NCI-H1105 (cell line): ENCODE data around the gene UBE2L5.

ENCODE experiments used
- DNase-seq: peaks from one replicate; lab custom pipeline; 2025; lab: John Stamatoyannopoulos, UW

Gene UBE2L5

DNA sequence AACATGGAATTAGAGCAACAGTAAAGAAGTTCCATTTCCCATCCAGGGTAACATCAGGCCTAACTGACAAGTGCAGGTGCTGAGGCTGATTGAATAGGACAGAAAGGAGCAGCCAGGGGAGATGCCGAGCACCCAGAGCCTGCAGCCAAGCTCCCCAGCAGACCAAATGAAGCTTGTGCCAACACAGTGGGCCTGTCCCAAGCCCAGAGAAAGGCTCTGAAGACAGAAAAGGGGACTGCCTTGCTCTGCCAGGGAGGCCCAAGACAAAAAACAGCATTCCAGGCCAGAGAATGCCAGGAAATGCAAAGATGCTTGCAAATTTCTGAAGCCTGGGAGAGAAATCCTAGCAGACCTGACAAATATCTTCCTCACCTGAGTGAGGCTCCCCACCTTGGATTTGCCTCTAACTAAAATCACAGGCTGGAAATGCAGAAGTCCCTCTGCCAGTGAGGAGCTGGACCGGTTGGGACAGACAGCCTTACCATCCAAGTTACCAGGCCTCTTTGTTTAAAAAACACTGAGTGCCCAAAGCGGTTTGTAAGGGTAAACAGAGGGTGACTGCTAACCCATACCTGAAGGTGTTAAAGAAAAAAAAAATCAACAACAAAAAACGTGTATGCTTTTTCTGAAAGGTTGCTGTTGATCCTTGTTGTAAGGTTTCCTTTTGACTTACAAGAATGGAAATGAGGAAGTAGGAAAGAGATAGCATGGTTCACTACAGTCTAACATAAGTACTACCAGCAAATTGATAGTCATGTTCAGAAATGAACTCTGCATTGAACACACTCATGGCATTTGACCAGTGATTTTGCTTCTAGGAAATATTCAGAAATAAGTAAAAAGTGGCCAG is 55.3 kb downstream of the UBE2L5 start:
- DNase-seq, result no peak
